Measurements from ENCODE around the gene ACTMAP. TPM values are rescaled to one million over a fixed set of nuclear protein-coding genes. Genes with fewer than 3 reads are reported as not detected.

The ACTMAP gene
- total RNA-seq, 1 donor from 2014 or later = 12.7 TPM

GRCh38 chr19:40763963-40764362 lies 13.7 kb upstream of the ACTMAP start:
- Mint-ChIP-seq H3K4me1 (no peaks in the 10 kb centered on the region), H3K4me3 (no peak overlapping the region), H3K36me3 (ENCODE audit: low read depth) (peaks cover 83% of the 10 kb centered on the region), H3K9me3 (no peaks in the 10 kb centered on the region), H3K27ac (no peak overlapping the region), H3K27me3 (no peaks in the 10 kb centered on the region)
- intact Hi-C loops (cut with micrococcal nuclease) = no loop called here
- ChIA-PET POLR2A (interaction anchor here (1.6 kb wide), 1 partner anchor 11 kb away, joined by 11 read pairs; no protein-coding TSS in a partner anchor), CTCF (no interaction called here)
- TF ChIP-seq CTCF (IDR thresholded peaks at IDR 0.05) = no peak
- DNase-seq (no peak), ATAC-seq (ENCODE audit: low read depth) (no peak)

- ATAC-seq (ENCODE audit: low read depth) (no peak), DNase-seq (no peak)
- Mint-ChIP-seq H3K27ac (no peak overlapping the region), H3K4me3 (no peak overlapping the region), H3K36me3 (ENCODE audit: low read depth) (peaks cover 83% of the 10 kb centered on the region), H3K4me1 (no peaks in the 10 kb centered on the region), H3K9me3 (no peaks in the 10 kb centered on the region), H3K27me3 (no peaks in the 10 kb centered on the region)
- intact Hi-C loops (cut with micrococcal nuclease) = no loop called here
- no peak for TF ChIP-seq CTCF (IDR thresholded peaks at IDR 0.05)
- ChIA-PET POLR2A (interaction anchor here (1.6 kb wide), 1 partner anchor 10 kb away, joined by 11 read pairs; no protein-coding TSS in a partner anchor), CTCF (no interaction called here)
These were observed 13.2 kb upstream of the ACTMAP start for GRCh38 chr19:40763526-40763925.

- Mint-ChIP-seq H3K4me3 (no peak overlapping the region), H3K27me3 (no peaks in the 10 kb centered on the region), H3K9me3 (no peaks in the 10 kb centered on the region), H3K4me1 (peaks cover 3% of the 10 kb centered on the region), H3K27ac (no peak overlapping the region), H3K36me3 (ENCODE audit: low read depth) (peaks cover 89% of the 10 kb centered on the region)
- CTCF ChIA-PET = no interaction called here
- TF ChIP-seq CTCF (IDR thresholded peaks at IDR 0.05) = no peak
- POLR2A ChIA-PET = interaction anchor here (1.6 kb wide), 1 partner anchor 10 kb away, joined by 11 read pairs; no protein-coding TSS in a partner anchor
- ATAC-seq (ENCODE audit: low read depth) = no peak
- intact Hi-C loops (cut with micrococcal nuclease) = no loop called here
- no peak for DNase-seq
These were observed 12.6 kb upstream of the ACTMAP start for GRCh38 chr19:40762754-40763470.

GRCh38 chr19:40759352-40759751 lies 9.1 kb upstream of the ACTMAP start:
- peaks cover 86% of the 10 kb centered on the region for H3K36me3 Mint-ChIP-seq (ENCODE audit: low read depth)
- no peak overlapping the region for H3K4me3 Mint-ChIP-seq
- ATAC-seq (ENCODE audit: low read depth) (no peak), DNase-seq (no peak)
- no peak for TF ChIP-seq CTCF (IDR thresholded peaks at IDR 0.05)
- H3K9me3 Mint-ChIP-seq = no peaks in the 10 kb centered on the region
- intact Hi-C loops (cut with micrococcal nuclease) = no loop called here
- H3K27ac Mint-ChIP-seq = no peak overlapping the region
- ChIA-PET CTCF (no interaction called here), POLR2A (interaction anchor here (1.2 to 12.3 kb wide), 2 partner anchors 11 to 18 kb away, joined by 3 to 351 read pairs; partner anchors contain the start of genes MIA and RAB4B)
- H3K4me1 Mint-ChIP-seq = peaks cover 33% of the 10 kb centered on the region
- H3K27me3 Mint-ChIP-seq = no peaks in the 10 kb centered on the region

- DNase-seq = no peak
- Mint-ChIP-seq H3K4me1 (peaks cover 37% of the 10 kb centered on the region), H3K27me3 (no peaks in the 10 kb centered on the region), H3K27ac (no peak overlapping the region), H3K9me3 (no peaks in the 10 kb centered on the region), H3K4me3 (no peak overlapping the region), H3K36me3 (ENCODE audit: low read depth) (peaks cover 80% of the 10 kb centered on the region)
- no peak for TF ChIP-seq CTCF (IDR thresholded peaks at IDR 0.05)
- ATAC-seq (ENCODE audit: low read depth) = no peak
- intact Hi-C loops (cut with micrococcal nuclease) = no loop called here
- ChIA-PET CTCF (no interaction called here), POLR2A (interaction anchor here (1.1 to 12.3 kb wide), 4 partner anchors 12 to 41 kb away, joined by 3 to 351 read pairs (median 4); partner anchors contain the start of genes COQ8B, ITPKC, MIA and RAB4B)
These were observed 8.2 kb upstream of the ACTMAP start for GRCh38 chr19:40758491-40758890.
